ENCODE measurements around the gene ZNF407.

The ZNF407 gene

DNA sequence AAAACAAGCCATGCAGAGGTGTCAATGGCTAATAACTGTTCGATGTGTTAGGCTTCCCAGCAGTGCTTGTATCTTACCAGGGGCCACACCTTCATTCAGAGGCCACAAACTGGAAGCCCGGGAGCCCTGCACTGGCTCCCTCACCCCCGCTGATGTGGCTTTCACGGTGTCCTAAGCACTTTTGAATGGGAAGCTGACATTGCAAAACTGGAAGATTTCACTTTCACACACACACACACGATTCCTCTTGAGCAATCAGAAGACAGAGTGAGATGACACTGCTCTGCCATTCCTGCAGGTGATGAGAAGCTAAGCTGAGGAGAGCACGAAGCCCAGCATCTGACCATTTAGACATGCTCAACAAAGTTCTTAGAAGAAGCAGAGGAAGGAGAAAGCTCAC, 8.6 kb upstream of the ZNF407 start:
- no peak for DNase-seq (ENCODE audit: low read depth)

DNA sequence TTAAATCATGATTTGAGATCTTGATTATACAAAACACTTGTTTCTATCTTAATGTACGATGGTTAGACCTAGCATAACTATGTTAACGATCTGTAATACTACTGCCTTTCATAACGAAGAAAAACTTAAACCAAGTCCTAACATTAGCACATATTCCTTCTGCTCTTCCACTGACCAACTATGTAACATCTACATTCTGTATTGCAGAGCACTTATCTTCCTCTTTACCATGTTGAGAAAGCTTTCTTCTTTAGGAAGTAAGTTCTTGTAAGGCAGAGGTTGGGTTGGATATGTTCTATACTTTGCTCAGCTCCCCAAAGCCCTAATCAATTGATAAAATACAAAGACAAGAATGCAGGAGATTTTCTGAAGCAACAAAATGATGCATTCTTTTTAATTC, 7.9 kb upstream of the ZNF407 start:
- DNase-seq (ENCODE audit: low read depth), result no peak

DNA sequence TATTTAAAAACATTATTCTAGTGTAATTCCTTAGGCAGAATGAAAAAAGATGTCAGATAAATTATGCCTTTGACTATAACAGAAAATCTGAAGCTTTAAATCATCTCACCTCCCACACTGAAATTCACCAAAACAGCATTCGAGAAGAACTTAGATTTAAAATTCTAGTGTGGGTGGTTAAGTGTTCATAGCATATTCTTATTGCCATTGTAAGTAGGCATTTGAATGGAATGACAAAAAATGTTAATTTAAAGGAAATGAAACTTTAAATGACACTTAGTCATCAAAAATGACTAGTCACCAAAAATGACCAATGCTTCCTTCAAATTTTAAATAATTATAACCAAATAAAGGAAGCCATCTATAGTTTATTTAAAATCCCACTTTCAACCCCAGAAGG, 7.0 kb upstream of the ZNF407 start:
- DNase-seq (ENCODE audit: low read depth), result no peak

DNA sequence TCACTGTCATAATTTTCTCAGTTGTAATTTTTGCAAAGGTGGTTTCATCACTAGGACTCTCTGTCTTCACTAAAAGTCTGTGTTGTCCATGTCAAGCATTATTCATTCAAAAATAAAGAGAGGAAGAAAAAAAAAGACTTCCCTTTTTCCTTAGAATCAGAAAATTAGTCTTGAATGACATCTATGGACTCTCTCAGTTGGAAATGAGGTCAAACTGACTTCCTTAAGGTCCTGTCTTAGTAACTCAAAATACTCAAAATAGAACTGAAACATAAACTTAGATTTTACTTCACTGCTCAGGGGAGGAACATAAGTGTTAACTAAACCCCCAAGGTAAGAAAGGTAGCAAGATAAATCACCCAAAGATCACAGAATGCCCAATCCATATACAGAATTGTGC, 2.2 kb upstream of the ZNF407 start:
- DNase-seq (ENCODE audit: low read depth), result no peak

DNA sequence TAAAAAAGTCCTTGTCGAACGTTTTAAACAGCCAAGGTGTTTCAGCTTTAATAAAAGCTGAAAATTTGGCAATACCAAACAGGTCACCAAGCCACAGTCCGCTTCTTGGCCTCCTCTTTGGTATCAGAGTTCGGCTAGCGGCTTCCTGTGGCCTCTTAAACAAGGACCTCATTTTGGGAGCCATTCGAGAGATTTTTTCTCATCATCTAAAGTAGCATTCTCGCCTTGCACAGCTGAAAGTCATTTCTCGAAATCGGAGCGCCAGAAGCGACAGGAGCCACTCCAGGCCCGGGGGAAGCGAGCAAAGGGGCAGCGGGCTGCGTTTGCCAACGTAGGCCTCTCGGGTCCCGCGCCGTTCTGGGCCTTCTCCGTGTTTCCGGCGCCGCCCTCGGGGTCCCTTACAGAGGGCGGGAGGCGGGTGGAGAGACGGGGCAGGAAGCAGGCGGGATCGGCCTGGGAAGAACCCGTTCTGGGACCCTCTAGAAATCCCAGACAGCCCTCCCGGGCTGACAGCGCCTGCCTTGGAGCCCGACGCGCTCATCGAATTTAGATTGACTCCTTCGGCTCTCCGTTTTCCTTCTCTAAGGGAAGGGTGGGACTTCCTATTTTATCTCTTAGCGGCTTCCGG, 522 bp upstream of the ZNF407 start:
- no peak for DNase-seq (ENCODE audit: low read depth)

DNA sequence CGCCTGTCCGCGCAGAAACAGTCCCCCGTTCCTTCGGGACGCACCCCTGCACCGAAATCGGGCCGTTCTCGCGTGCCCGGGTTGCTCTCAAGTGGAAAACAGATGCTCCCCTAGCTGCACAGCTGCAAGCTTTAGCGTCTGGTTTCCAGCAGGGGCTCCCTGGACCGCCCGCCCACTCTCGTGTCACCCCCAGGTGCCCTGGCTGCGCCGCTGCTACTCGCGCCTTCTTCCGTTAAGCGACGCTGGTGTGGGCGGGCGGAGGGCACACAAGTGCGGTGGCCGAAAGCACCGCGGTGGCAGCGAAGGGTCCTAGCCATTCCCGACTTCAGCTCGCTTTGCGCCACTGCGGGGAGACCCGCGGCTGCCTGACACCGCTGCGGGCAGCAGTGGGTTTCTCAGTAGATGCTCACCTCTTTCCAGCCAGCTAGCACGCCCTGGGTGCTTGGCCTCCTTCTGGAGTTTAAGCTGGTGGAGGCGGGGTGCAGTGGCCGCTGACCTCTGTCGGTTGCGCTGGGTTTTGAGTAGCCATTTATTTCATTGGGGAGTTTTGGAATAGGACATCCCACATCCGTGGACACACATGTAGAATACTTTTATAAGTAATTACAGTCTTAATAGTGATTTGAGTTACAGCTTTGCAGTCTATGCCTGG, 806 bp downstream of the ZNF407 start:
- no peak for DNase-seq (ENCODE audit: low read depth)

DNA sequence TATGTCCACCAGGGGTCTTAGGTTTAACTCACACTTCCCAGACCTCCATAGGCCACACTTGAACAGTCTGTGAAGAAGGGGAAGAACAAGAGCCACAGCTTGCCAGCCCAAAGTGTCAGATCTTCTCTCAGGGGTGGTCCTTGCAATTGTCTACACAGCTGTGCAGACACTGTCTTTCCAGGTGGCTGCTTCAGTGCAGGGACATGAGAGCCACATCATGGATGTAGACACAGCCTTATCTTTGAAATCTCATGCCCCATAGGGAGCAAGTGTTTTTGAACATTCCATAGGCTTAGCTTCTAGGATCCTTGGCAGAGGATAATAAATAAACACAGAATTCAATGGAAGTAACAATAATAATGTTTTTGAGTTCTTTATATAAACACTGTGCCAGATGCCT, 6.7 kb downstream of the ZNF407 start:
- no peak for DNase-seq (ENCODE audit: low read depth)

DNA sequence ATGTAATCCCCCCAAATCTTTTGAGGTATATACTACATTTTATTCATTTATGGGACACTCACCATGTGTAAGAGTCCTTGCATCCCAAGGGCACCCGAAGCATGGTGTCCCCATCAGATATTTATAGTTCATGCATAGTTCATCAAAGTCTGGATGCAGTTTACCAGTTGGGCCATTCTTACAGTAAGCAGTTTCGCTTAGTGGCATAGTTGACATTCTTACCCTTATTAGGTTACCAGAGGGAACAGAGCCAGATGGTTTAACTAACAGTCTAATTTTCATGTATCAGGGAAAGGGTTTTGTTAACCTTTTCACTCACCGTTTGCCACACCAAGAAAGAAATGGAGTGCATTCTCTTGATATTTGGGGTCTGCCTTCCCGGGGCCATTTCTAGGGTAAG, 7.1 kb downstream of the ZNF407 start:
- no peak for DNase-seq (ENCODE audit: low read depth)

DNA sequence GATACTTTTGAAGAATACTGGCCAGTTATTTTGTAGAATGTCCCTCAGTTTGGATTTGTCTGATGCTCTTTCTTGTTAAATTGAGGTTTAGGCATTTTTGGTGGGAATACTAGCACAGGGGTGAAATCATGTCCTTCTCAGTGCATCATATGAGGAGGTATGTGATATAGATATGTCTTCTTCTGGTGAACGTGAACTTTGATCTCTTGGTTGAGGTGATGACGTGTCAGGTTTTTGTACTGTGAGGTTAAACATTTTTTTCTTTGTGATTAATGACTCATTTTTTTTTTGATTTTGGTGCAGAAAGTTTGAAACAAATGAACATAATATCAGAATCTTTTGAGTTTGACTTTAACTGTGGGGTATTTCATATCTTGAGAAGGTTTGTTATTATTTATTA, 11.0 kb downstream of the ZNF407 start:
- no peak for DNase-seq (ENCODE audit: low read depth)

DNA sequence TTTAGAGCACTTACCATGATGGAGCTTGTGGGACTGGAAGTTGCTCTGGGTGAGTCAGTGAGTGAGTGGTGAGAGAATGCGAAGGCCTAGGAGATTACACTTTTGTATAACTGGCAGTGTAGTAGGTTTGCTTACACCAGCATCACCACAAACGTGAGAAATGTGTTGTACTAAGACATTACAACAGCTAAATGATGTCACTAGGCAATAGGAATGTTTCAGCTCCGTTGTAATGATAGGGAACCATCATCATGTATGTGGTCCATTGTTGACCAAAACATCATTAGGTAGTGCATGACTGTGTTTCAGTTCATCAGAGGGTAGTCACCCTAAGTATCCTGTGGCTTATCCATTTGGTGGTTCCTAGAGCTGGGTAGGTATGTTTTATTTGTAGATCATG, 11.9 kb downstream of the ZNF407 start:
- DNase-seq (ENCODE audit: low read depth), result no peak

DNA sequence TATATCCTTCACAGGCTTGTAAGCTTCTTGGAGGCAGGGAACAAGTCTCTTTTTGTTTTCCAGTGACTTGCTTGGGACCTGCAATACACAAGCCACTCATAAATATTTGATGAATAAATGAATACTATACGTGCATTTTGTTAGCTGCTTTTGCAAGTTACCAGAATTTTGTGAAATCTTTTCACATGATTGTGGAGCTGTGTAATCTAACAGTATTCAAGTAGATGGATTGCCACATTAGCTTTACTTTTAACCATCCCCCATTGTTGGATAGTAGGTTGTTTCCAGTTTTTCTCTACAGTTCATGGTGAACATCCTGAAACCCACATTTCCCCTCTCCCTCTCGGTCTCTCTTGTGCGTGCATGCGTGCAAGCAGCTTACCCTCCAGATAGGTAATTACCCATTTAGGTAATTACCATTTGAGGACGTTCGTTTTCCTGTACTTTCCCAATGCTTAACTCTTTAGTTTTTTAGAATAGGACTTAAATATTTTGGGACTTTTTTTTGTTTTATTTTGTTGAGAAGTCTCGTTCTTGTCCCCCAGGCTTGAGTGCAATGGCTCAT, 12.5 kb downstream of the ZNF407 start:
- DNase-seq (ENCODE audit: low read depth), result no peak

DNA sequence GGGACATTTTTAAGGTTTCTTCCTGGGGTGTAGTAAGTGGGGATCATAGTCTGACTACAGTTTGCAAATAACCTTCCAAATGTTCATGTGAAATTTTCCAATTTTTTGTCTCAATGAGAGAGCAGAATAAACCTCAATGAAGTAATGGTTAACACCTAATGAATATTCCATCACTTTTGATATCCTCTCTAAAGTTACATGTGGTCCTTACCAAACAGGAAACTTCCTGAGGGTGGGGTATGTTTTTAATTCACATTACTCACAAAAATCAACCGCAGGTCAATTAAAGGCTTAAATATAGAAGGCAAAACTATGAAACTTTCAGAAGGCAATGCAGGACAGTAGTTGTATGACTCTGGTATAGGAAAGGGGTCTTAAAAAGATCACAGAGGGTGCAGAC, 13.2 kb downstream of the ZNF407 start:
- no peak for DNase-seq (ENCODE audit: low read depth)

DNA sequence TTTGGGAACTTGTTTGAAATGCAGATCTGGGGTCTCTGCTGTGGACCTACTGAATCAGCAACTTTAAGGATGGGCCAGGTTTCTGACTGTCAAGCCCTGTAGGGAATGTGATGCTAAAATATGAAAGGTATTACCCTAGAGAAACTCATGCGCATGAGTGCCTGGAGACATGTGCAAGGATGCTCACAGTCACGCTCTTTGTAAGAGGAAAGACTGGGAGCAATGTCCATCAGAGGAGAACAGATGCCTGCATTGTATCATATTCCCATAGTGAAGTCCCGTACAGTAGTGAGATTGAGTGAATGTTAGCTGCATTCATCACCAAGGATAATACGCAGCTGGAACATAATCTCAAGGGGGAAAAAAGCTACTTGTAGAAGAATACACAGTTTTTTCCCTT, 14.1 kb downstream of the ZNF407 start:
- DNase-seq (ENCODE audit: low read depth), result no peak

DNA sequence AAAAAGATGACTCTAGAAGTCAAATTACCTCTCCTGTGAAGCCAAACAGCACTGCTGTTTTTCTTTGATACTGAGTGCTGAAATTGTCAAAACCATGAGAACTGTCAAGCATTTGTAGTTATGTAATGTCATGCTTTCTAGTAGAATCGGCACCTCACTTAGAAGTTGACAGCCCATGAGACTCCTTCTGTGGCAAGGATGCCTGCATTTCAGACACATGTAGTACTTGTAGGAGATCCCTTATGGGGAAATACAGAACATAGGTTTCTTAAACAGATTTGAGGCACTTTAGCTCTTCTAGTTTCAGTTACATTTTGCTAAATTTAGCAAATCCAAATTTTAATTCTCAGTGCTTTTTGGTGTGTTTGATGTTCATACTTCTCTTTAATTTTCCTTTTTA, 15.7 kb downstream of the ZNF407 start:
- DNase-seq (ENCODE audit: low read depth), result no peak

DNA sequence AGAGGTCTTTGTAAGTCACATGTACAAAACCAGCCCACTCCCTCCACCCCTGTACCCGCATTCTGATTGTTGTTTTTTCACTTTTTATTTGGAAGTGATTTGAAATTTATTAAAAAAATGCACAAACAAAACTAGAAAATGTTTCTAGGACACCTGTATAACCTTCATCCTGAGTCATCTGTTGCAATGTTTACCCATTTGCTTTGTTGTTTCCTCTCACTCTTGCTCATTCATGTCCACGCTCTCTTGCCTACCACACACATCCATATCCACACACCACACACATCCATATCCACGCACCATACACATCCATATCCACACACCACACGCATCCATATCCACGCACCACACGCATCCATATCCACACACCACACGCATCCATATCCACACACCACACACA, 18.8 kb downstream of the ZNF407 start:
- no peak for DNase-seq (ENCODE audit: low read depth)

DNA sequence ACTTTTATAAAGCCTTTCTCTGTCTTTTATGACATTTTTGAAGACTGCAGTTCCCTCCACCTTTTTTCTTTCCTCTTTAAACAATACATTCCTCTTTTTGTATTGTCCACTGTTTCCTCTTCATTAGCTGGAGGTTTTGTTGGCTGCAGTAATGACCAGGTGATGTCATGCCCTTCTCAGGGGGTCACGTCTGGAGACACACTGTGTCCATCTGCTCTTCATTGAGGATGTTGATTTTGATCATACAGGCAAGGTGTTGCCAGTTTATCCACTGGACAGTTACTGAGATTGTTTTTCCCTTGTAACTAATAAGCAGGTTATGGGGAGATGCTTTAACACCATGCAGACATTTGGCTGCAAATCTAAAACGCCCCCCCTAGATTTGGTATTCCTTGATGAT, 19.8 kb downstream of the ZNF407 start:
- no peak for DNase-seq (ENCODE audit: low read depth)

DNA sequence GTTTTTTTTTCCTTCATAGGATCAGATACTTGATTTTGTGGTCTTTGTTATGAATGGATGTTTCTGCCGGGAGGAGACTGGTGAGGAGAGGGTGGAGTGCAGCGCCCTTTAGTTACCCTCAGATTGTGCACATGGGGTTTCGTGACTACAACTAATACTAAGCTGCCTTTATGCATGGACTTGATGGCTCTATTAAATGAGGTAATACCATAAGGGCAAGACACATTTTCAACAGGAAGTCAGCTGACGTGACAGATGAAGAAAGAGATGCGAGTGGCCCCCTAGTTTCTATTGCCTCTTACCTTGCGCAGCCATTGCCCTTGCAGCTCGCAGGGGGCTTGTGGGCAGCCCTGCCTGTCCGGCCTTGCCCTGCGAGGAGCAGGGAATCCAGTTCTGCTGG, 24.4 kb downstream of the ZNF407 start:
- DNase-seq (ENCODE audit: low read depth), result no peak

DNA sequence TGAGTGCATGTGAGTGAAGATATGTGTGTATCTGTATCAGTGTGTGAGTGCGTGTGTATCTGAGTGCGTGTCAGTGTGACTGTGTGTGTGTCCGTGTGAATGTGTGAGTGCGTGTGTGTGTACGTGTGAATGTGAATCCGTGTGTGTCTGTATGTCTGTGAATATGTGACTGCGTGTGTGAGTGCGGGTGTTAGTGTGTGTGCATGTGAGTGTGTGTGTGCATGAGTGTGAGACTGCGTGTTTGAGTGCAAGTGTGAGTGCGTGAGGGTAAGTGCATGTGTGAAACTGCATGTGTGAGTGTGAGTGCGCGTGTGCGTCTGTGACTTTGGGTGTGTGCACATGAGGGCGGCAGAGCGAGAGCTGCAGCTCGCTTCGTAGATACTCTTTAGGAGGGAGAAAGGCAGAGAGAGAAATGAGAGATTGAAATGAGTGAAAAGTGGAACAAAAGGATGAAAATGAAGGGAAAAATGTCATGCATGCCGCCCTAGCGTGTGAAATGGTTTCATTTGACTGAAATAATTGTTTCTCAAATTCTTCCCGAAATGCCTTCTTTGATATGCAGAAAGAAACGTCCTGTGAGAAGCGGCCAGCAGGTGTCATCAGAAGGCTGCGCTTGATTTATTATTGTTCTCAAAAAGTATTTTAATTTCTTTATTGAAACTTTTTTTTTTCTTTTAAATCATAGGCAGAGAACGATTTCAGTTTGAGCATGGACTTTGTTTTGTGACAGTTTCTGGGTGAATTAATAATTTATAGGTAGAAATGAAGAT, 25.6 kb downstream of the ZNF407 start:
- no peak for DNase-seq (ENCODE audit: low read depth)

DNA sequence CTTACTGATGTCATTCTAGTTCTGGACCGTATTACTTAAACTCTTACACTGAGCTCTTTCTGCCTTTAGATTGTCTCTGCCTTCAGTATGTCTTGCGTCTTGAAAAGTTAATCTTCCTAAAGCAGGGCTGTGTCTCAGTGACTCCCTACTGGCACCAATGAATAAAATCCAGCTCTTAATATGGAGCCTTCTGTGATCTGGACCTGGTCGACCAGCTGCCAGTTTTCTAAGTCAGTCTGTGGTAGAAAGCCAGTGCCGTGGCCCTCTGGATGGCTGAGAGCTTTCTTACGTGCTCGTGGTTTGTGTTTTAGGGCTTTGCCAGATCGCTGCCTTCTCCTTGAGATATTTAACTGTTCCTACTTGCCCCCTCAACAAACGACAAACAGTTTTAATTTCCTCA, 26.8 kb downstream of the ZNF407 start:
- DNase-seq (ENCODE audit: low read depth), result no peak

DNA sequence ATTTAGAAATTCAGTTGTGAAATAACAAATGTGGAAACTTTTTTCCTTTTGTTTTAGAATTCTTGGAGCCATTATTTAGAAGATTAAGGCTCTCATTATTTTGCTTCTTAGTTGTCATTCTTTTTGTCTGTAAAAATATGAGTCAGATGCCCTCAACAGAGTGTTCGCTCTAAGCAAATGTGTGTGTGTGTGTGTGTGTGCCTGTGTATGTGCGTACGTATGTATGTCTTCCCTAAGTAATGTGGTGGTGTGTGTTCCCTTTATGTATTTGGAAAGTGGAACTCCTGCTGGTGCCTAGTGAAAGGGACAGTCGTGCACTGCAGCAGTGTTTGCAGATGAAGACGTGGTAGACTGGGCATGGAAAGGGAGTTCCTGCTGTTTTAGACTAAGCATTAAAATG, 27.5 kb downstream of the ZNF407 start:
- no peak for DNase-seq (ENCODE audit: low read depth)

DNA sequence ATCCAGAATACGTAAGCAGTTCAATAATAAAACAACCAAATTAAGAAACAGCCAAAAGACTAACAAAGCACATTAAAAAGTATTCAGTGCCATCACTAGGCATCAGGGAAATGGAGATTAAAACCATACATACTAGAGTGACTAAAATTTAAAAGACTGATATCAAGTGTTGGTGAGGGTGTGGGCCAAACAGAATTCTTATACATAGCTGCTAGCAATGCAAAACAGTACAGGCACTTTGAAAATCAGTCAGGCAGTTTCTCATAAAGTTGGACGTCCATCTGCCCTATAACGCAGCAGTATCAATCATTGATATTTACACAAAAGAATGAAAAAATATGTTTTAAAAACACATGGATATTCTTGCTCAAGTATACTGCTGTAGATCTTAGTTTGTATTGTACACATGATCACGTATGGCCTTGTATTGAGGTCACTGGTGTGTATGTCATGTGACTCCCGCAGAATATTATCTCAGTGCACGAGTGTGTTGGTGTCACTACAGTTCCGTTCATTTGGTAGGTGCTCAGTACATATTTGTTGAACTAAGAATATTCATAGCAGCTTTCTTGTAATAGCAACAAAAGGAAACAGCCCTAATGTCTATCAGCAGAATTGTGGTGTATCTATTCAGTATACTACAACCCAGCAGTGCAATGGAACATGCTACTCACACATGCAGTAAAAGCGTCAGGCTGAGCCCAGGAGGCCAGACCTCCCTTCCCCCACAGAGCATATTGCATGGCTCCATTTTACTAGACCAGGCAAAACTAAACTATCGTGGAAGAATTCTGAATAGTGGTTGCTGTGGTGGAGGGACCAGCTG, 28.6 kb downstream of the ZNF407 start:
- DNase-seq (ENCODE audit: low read depth), result no peak

DNA sequence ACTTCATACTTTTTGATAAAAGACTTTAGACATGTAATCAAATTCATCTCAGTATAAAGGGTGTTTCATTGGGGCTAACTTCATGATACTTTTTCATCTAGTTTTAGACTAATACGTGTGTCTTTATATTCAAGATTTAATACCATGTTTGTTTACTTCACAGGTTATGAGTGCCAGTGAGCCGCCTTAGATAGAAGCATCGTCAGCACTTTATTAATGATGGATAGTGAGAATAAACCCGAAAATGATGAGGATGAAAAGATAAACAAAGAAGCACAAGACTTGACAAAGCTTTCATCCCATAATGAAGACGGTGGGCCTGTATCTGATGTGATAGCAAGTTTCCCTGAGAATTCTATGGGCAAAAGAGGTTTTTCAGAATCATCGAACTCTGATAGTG, 33.1 kb downstream of the ZNF407 start:
- DNase-seq (ENCODE audit: low read depth), result no peak

Measured in HS-27A (cell line).